Thymus (tissue), 11 donors: ENCODE measurements around the gene TRDMT1. TPM values are rescaled to one million over a fixed set of nuclear protein-coding genes. Genes with fewer than 3 reads are reported as not detected.

ENCODE experiments used
- DNase-seq, 9 donors: peaks; one replicate each; pipeline ENCODE4 v3.0.0-alpha.2; 2013; ENCODE audit warnings: low spot score in 9 of 9, low read depth in 6 of 9, missing footprints in 1 of 9
- H3K27ac ChIP-seq, 2 donors: one replicate each; pipeline ENCODE4 v1.5.1; 2013; ENCODE audit warnings: control low read depth in 1 of 2, low read depth in 1 of 2, low read length in 1 of 2, mild to moderate bottlenecking in 1 of 2, moderate library complexity in 1 of 2
- H3K27me3 ChIP-seq, 2 donors: one replicate each; pipeline ENCODE4 v1.5.1; 2013; ENCODE audit warnings: low read length in 1 of 2; ENCODE audit not compliant: control insufficient read depth in 2 of 2, insufficient read depth in 1 of 2
- H3K36me3 ChIP-seq, 2 donors: one replicate each; pipeline ENCODE4 v1.5.1; 2013; ENCODE audit warnings: low read length in 1 of 2, mild to moderate bottlenecking in 1 of 2, moderate library complexity in 1 of 2; ENCODE audit not compliant: control insufficient read depth in 2 of 2, insufficient read depth in 2 of 2
- H3K4me1 ChIP-seq, 2 donors: one replicate each; pipeline ENCODE4 v1.5.1; 2013; ENCODE audit warnings: low read length in 2 of 2; ENCODE audit not compliant: control insufficient read depth in 2 of 2, insufficient read depth in 2 of 2
- H3K4me3 ChIP-seq, 2 donors: one replicate each; pipeline ENCODE4 v1.5.1; 2013; ENCODE audit warnings: low read length in 2 of 2, control low read depth in 1 of 2, mild to moderate bottlenecking in 1 of 2
- H3K9me3 ChIP-seq, 2 donors: one replicate each; pipeline ENCODE4 v1.5.1; 2013; ENCODE audit warnings: low read length in 1 of 2, mild to moderate bottlenecking in 1 of 2; ENCODE audit not compliant: control insufficient read depth in 2 of 2, insufficient read depth in 1 of 2
- WGBS: extraction: QIAGEN DNeasy Blood & Tissue Kit; methylation state at CpG from one replicate; pipeline ENCODE4 v1.1.7; 2013; 5-methylcytosine and 5-hydroxymethylcytosine counted together
- polyA plus RNA-seq: library from polyadenylated mRNA; stranded (reverse); fragments of 200-250 nt; gene quantifications from one replicate; pipeline ENCODE4 v1.2.3, GENCODE V29; 2013
- total RNA-seq: library from RNA; stranded (reverse); fragments of 120-200 nt; gene quantifications from one replicate; pipeline ENCODE4 v1.2.4, GENCODE V29; 2013
- donor health status: healthy.

The TRDMT1 gene
- total and polyA plus RNA-seq, 2 donors = 5.0 to 11.4 TPM

- DNase-seq = no peak
- no peaks in the 10 kb centered on the region for H3K4me1 ChIP-seq
- no peak overlapping the region for H3K4me3 ChIP-seq
- H3K27ac ChIP-seq = no peak overlapping the region
- no peaks in the 10 kb centered on the region for H3K36me3 ChIP-seq
- H3K9me3 ChIP-seq = no peaks in the 10 kb centered on the region
- H3K27me3 ChIP-seq = no peaks in the 10 kb centered on the region
Measured at GRCh38 chr10:17155826-17156225, 45.6 kb downstream of the TRDMT1 start.

- no peaks in the 10 kb centered on the region for H3K9me3 ChIP-seq
- no peaks in the 10 kb centered on the region for H3K36me3 ChIP-seq
- no peaks in the 10 kb centered on the region for H3K4me1 ChIP-seq
- H3K4me3 ChIP-seq = no peak overlapping the region
- H3K27me3 ChIP-seq = no peaks in the 10 kb centered on the region
- DNase-seq = no peak
- no peak overlapping the region for H3K27ac ChIP-seq
Measured at GRCh38 chr10:17154116-17154515, 47.4 kb downstream of the TRDMT1 start.

DNA sequence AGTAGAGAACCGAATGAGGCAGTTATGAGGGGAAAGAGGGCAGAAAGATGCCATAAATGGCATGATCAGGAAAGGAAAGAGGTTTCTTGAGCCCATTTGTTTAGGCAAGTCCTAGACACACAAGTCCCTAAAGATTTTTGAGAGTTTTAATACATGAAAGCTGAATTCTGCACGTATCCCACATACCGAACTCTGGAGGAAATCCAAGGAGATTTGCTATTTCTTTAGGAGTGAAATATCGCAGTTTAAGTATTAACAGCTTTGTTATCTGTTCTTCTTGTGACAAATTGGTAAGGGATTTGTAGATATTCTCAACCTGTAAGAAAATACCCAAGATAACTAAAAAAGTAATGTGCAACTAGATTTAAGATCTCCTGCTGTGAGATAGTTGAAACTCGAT lies 48.2 kb downstream of the TRDMT1 start:
- H3K9me3 ChIP-seq = no peaks in the 10 kb centered on the region
- 97% methylated on average over 5 of the region's 5 CpGs for WGBS
- H3K4me1 ChIP-seq = no peaks in the 10 kb centered on the region
- no peak for DNase-seq
- no peaks in the 10 kb centered on the region for H3K36me3 ChIP-seq
- no peak overlapping the region for H3K27ac ChIP-seq
- no peaks in the 10 kb centered on the region for H3K27me3 ChIP-seq
- H3K4me3 ChIP-seq = no peak overlapping the region

- no peak overlapping the region for H3K27ac ChIP-seq
- DNase-seq = no peak
- no peaks in the 10 kb centered on the region for H3K4me1 ChIP-seq
- H3K9me3 ChIP-seq = no peaks in the 10 kb centered on the region
- no peaks in the 10 kb centered on the region for H3K27me3 ChIP-seq
- WGBS = 92% methylated on average over 1 of the region's 1 CpG
- no peaks in the 10 kb centered on the region for H3K36me3 ChIP-seq
- H3K4me3 ChIP-seq = no peak overlapping the region
Measured at GRCh38 chr10:17151716-17152115, 49.8 kb downstream of the TRDMT1 start.

DNA sequence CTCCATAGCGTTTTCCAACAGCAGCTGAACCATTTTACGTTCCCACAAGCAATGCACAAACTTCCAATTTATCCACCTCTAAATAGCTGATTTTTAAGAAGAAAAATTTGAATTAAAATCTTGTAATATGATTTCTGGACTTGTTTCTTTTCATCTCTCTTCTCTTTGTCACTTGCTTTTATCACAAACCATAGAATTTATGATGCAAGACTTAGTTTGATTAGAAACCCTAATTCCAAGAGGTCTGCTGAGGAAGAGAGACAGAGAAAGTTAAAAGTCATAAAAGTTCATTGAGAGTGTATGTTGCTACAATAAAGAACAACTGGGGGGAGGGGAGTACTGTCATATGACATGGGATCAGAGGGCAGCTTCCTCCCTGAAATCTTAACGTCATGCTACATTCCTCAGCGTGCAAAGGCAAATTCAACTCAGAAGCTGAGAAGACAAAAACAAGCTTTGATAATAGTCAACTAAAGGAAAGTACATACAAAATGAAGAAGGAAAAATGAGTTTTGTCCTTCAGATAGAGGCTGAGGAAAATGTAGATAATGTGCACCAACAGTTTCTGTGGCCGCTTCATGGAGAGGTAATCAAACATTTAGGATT lies 53.5 kb downstream of the TRDMT1 start:
- no peaks in the 10 kb centered on the region for H3K9me3 ChIP-seq

DNA sequence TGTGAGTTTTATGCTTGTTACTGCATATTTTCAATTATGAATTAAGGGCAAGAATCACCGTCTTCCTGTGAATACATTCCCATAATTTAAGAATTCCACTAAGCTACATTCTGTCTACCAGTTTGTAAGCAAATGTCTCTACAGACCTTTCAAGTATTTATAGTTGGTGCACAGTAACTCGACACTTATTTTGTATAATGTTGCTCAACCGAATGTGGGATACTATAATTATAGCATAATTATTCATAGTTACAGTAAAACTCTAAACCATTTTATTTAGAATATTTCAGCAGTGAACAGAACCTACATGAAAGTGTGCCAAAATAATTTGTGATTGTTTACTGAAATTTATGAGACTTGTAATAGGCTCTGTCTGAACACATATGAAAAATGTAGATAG lies 54.6 kb downstream of the TRDMT1 start:
- WGBS = 98% methylated on average over 3 of the region's 3 CpGs
- Histone ChIP-seq H3K4me1 (peaks cover 0 to 4% of the 10 kb centered on the region in 2 donors), H3K27me3 (no peaks in the 10 kb centered on the region), H3K4me3 (no peak overlapping the region), H3K27ac (no peak overlapping the region), H3K9me3 (no peaks in the 10 kb centered on the region), H3K36me3 (no peaks in the 10 kb centered on the region)
- DNase-seq = no peak

More for the DNA sequence above, 53.5 kb downstream of the TRDMT1 start:
- peak in 1 of 9 donors; percentile 11 for DNase-seq
- H3K27ac ChIP-seq = no peak overlapping the region
- no peak overlapping the region for H3K4me3 ChIP-seq
- H3K36me3 ChIP-seq = no peaks in the 10 kb centered on the region
- H3K27me3 ChIP-seq = no peaks in the 10 kb centered on the region
- 95% methylated on average over 5 of the region's 5 CpGs for WGBS
- H3K4me1 ChIP-seq = no peaks in the 10 kb centered on the region

DNA sequence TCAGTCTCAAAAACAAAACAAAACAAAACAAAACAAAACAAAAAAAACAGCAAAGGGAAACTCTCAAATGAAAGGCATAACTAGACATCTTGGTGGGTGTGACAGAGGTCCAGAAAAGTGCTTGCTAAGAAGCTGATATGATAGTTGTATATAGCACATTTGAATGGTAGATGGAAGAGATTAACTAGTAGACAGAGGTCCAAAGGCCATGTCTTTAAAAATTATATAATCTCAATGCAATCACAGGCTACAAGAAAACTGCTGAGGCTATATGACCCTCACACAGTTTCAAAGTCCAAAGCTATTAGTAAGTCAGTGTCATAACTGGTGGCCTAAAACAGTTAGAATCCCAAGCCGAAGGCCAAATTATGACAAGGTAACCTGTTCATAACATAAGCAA lies 56.2 kb downstream of the TRDMT1 start:
- peaks cover 0 to 3% of the 10 kb centered on the region in 2 donors for H3K9me3 ChIP-seq
- H3K4me3 ChIP-seq = no peak overlapping the region
- H3K27me3 ChIP-seq = no peaks in the 10 kb centered on the region
- no peak for DNase-seq
- no peak overlapping the region for H3K27ac ChIP-seq
- H3K4me1 ChIP-seq = peaks cover 0 to 7% of the 10 kb centered on the region in 2 donors
- WGBS = 100% methylated on average over 1 of the region's 1 CpG
- no peaks in the 10 kb centered on the region for H3K36me3 ChIP-seq

- peaks cover 0 to 3% of the 10 kb centered on the region in 2 donors for H3K9me3 ChIP-seq
- H3K27me3 ChIP-seq = no peaks in the 10 kb centered on the region
- H3K4me3 ChIP-seq = no peak overlapping the region
- H3K36me3 ChIP-seq = no peaks in the 10 kb centered on the region
- H3K27ac ChIP-seq = no peak overlapping the region
- peak in 1 of 9 donors; percentile 16 for DNase-seq
- 95% methylated on average over 5 of the region's 5 CpGs for WGBS
- H3K4me1 ChIP-seq = peaks cover 0 to 7% of the 10 kb centered on the region in 2 donors
Measured at GRCh38 chr10:17144757-17145156, 56.7 kb downstream of the TRDMT1 start.

- H3K36me3 ChIP-seq = no peaks in the 10 kb centered on the region
- 99% methylated on average over 2 of the region's 2 CpGs for WGBS
- no peak for DNase-seq
Measured at GRCh38 chr10:17144032-17144431, 57.4 kb downstream of the TRDMT1 start.

More at GRCh38 chr10:17144032-17144431, 57.4 kb downstream of the TRDMT1 start:
- H3K9me3 ChIP-seq = peaks cover 0 to 3% of the 10 kb centered on the region in 2 donors
- no peak overlapping the region for H3K4me3 ChIP-seq
- no peak overlapping the region for H3K27ac ChIP-seq
- peaks cover 0 to 7% of the 10 kb centered on the region in 2 donors for H3K4me1 ChIP-seq
- no peaks in the 10 kb centered on the region for H3K27me3 ChIP-seq
